ENCODE data around the gene BACH2. TPM values are rescaled to one million over a fixed set of nuclear protein-coding genes. Genes with fewer than 3 reads are reported as not detected.

Gene BACH2
- total and polyA plus RNA-seq, 2 donors (not counting 1 experiment from before 2014, with no cell fraction given), result 2.2 to 2.6 TPM

GRCh38 chr6:90264561-90264960, 32.1 kb downstream of the BACH2 start:
- TF ChIP-seq CTCF (conservative IDR thresholded peaks at IDR 0.05 in 1 of 2, IDR thresholded peaks at IDR 0.05 in 1 of 2; ENCODE audit: low read depth in 1 of 2, low read length in 2 of 2) (no peak), EZH2 (IDR thresholded peaks at IDR 0.05; ENCODE audit: low read length, missing control alignments) (no peak)
- no peaks in the 10 kb centered on the region for H3K4me1 ChIP-seq (ENCODE audit: control insufficient read depth, extremely low read depth, insufficient read depth, low read length)
- H3K27ac ChIP-seq (ENCODE audit: insufficient read depth, low read length), result no peak overlapping the region
- no peaks in the 10 kb centered on the region for H3K9me3 ChIP-seq (ENCODE audit: control insufficient read depth, insufficient read depth, low read depth, low read length)
- H3K4me3 ChIP-seq (replicated peaks in 1 of 4; ENCODE audit: control extremely low read depth in 1 of 4, insufficient read depth in 1 of 4, low read depth in 3 of 4, low read length in 4 of 4), result no peak overlapping the region
- no peak overlapping the region for H3K4me2 ChIP-seq (ENCODE audit: extremely low read depth, insufficient read depth, low read length)
- no peak overlapping the region for H2AFZ ChIP-seq (ENCODE audit: low read length)
- H3K9ac ChIP-seq (ENCODE audit: insufficient read depth, low read length), result no peak overlapping the region
- no peaks in the 10 kb centered on the region for H3K27me3 ChIP-seq (ENCODE audit: control insufficient read depth, insufficient read depth, low read length)
- no peaks in the 10 kb centered on the region for H4K20me1 ChIP-seq (ENCODE audit: control insufficient read depth, extremely low read depth, insufficient read depth, low read length)
- no peaks in the 10 kb centered on the region for H3K36me3 ChIP-seq (ENCODE audit: control insufficient read depth, insufficient read depth, low read length)
- no peak for DNase-seq (ENCODE audit: low read depth in 2 of 2)
- H3K79me2 ChIP-seq (ENCODE audit: control insufficient read depth, insufficient read depth, low read length), result no peaks in the 10 kb centered on the region

- H3K9ac ChIP-seq (ENCODE audit: insufficient read depth, low read length), result no peak overlapping the region
- no peaks in the 10 kb centered on the region for H3K79me2 ChIP-seq (ENCODE audit: control insufficient read depth, insufficient read depth, low read length)
- no peaks in the 10 kb centered on the region for H3K4me1 ChIP-seq (ENCODE audit: control insufficient read depth, extremely low read depth, insufficient read depth, low read length)
- no peaks in the 10 kb centered on the region for H3K36me3 ChIP-seq (ENCODE audit: control insufficient read depth, insufficient read depth, low read length)
- no peak overlapping the region for H2AFZ ChIP-seq (ENCODE audit: low read length)
- H3K4me2 ChIP-seq (ENCODE audit: extremely low read depth, insufficient read depth, low read length), result no peak overlapping the region
- no peaks in the 10 kb centered on the region for H3K9me3 ChIP-seq (ENCODE audit: control insufficient read depth, insufficient read depth, low read depth, low read length)
- H3K4me3 ChIP-seq (replicated peaks in 1 of 4; ENCODE audit: control extremely low read depth in 1 of 4, insufficient read depth in 1 of 4, low read depth in 3 of 4, low read length in 4 of 4), result no peak overlapping the region
- no peak overlapping the region for H3K27ac ChIP-seq (ENCODE audit: insufficient read depth, low read length)
- H3K27me3 ChIP-seq (ENCODE audit: control insufficient read depth, insufficient read depth, low read length), result no peaks in the 10 kb centered on the region
- TF ChIP-seq EZH2 (IDR thresholded peaks at IDR 0.05; ENCODE audit: low read length, missing control alignments) (no peak), CTCF (conservative IDR thresholded peaks at IDR 0.05 in 1 of 2, IDR thresholded peaks at IDR 0.05 in 1 of 2; ENCODE audit: low read depth in 1 of 2, low read length in 2 of 2) (no peak)
- no peaks in the 10 kb centered on the region for H4K20me1 ChIP-seq (ENCODE audit: control insufficient read depth, extremely low read depth, insufficient read depth, low read length)
- peak; percentile 94 to 95 for DNase-seq (ENCODE audit: low read depth in 2 of 2)
These were observed 33.0 kb downstream of the BACH2 start for GRCh38 chr6:90263633-90264032.

- Histone ChIP-seq H3K9me3 (ENCODE audit: control insufficient read depth, insufficient read depth, low read depth, low read length) (no peaks in the 10 kb centered on the region), H3K4me2 (ENCODE audit: extremely low read depth, insufficient read depth, low read length) (no peak overlapping the region), H3K27me3 (ENCODE audit: control insufficient read depth, insufficient read depth, low read length) (no peaks in the 10 kb centered on the region), H3K79me2 (ENCODE audit: control insufficient read depth, insufficient read depth, low read length) (no peaks in the 10 kb centered on the region), H3K9ac (ENCODE audit: insufficient read depth, low read length) (no peak overlapping the region), H3K27ac (ENCODE audit: insufficient read depth, low read length) (no peak overlapping the region), H2AFZ (ENCODE audit: low read length) (no peak overlapping the region), H4K20me1 (ENCODE audit: control insufficient read depth, extremely low read depth, insufficient read depth, low read length) (no peaks in the 10 kb centered on the region), H3K36me3 (ENCODE audit: control insufficient read depth, insufficient read depth, low read length) (no peaks in the 10 kb centered on the region), H3K4me1 (ENCODE audit: control insufficient read depth, extremely low read depth, insufficient read depth, low read length) (peaks cover 3% of the 10 kb centered on the region), H3K4me3 (replicated peaks in 1 of 4; ENCODE audit: control extremely low read depth in 1 of 4, insufficient read depth in 1 of 4, low read depth in 3 of 4, low read length in 4 of 4) (no peak overlapping the region)
- no peak for TF ChIP-seq EZH2 (IDR thresholded peaks at IDR 0.05; ENCODE audit: low read length, missing control alignments)
- TF ChIP-seq CTCF (conservative IDR thresholded peaks at IDR 0.05 in 1 of 2, IDR thresholded peaks at IDR 0.05 in 1 of 2; ENCODE audit: low read depth in 1 of 2, low read length in 2 of 2), result no peak
- no peak for DNase-seq (ENCODE audit: low read depth in 2 of 2)
These were observed 34.8 kb downstream of the BACH2 start for GRCh38 chr6:90261801-90262200.

Measured in fibroblast of lung (primary cell).